WTC11 (cell line): ENCODE measurements around the gene LLGL1. TPM values are rescaled to one million over a fixed set of nuclear protein-coding genes. Genes with fewer than 3 reads are reported as not detected.

Source experiments
- ATAC-seq: fragments of 200-7000 bp; cut with Tn5 transposase; 2 replicates; pipeline ENCODE4 v1.10.0; 2021; ENCODE audit warnings: mild to moderate bottlenecking, moderate library complexity
- CTCF ChIA-PET: fragments of 300-600 bp; sonication (Branson Sonifier 250); formaldehyde crosslinking; loops from one replicate; lab custom pipeline; 2021; ENCODE audit warnings: antibody characterized with exemption; lab: Charles Lee
- POLR2A ChIA-PET: fragments of 350-600 bp; sonication (Branson Sonifier 250); formaldehyde crosslinking; loops from one replicate; lab custom pipeline; 2021; ENCODE audit warnings: antibody characterized with exemption; lab: Charles Lee
- DNase-seq: peaks from one replicate; pipeline ENCODE4 v3.0.0; 2021; ENCODE audit warnings: low spot score
- H3K27ac Mint-ChIP-seq: 2 replicates; pipeline ENCODE4 v1.8.0; 2021; ENCODE audit warnings: mixed read lengths
- H3K27me3 Mint-ChIP-seq: 2 replicates; pipeline ENCODE4 v1.8.0; 2021; ENCODE audit warnings: low read depth, mild to moderate bottlenecking, moderate library complexity, mixed read lengths
- H3K36me3 Mint-ChIP-seq: 2 replicates; pipeline ENCODE4 v1.8.0; 2021; ENCODE audit warnings: mixed read lengths
- H3K4me1 Mint-ChIP-seq: 2 replicates; pipeline ENCODE4 v1.8.0; 2022; ENCODE audit warnings: mixed read lengths
- H3K4me3 Mint-ChIP-seq: 2 replicates; pipeline ENCODE4 v1.8.0; 2021; ENCODE audit warnings: mild to moderate bottlenecking, moderate library complexity, mixed read lengths
- H3K9me3 Mint-ChIP-seq: 2 replicates; pipeline ENCODE4 v1.8.0; 2021; ENCODE audit warnings: mixed read lengths
- CREB1 ChIP-seq: sonication (generic); formaldehyde crosslinking; IDR thresholded peaks from 2 replicates; pipeline ENCODE4 v1.8.0; 2023; ENCODE audit warnings: mild to moderate bottlenecking, missing genetic modification reagents
- ESRRA ChIP-seq: sonication (generic); formaldehyde crosslinking; IDR thresholded peaks from 2 replicates; pipeline ENCODE4 v1.8.1; 2022; ENCODE audit warnings: mild to moderate bottlenecking, missing genetic modification reagents, borderline replicate concordance
- ETV6 ChIP-seq: sonication (generic); formaldehyde crosslinking; IDR thresholded peaks from 2 replicates; pipeline ENCODE4 v1.8.1; 2022; ENCODE audit warnings: mild to moderate bottlenecking, missing genetic modification reagents
- FOXP1 ChIP-seq: sonication (generic); formaldehyde crosslinking; IDR thresholded peaks from 2 replicates; pipeline ENCODE4 v1.8.0; 2022; ENCODE audit warnings: missing genetic modification reagents, mild to moderate bottlenecking, moderate library complexity, borderline replicate concordance
- RORB ChIP-seq: fragments of 250-450 bp; sonication (Bioruptor Pico); IDR thresholded peaks from 2 replicates; pipeline ENCODE4 v1.9.0; 2021; ENCODE audit warnings: mild to moderate bottlenecking
- TEAD1 ChIP-seq: sonication (generic); formaldehyde crosslinking; IDR thresholded peaks from 2 replicates; pipeline ENCODE4 v1.8.0; 2022; ENCODE audit warnings: mild to moderate bottlenecking, missing genetic modification reagents
- TEAD4 ChIP-seq: sonication (generic); formaldehyde crosslinking; IDR thresholded peaks from 2 replicates; pipeline ENCODE4 v1.8.0; 2022; ENCODE audit warnings: mild to moderate bottlenecking, missing genetic modification reagents
- ZBTB21 ChIP-seq: sonication (generic); formaldehyde crosslinking; IDR thresholded peaks from 2 replicates; pipeline ENCODE4 v1.8.1; 2023; ENCODE audit warnings: mild to moderate bottlenecking, missing genetic modification reagents, borderline replicate concordance
- ZNF138 ChIP-seq: sonication (generic); formaldehyde crosslinking; conservative IDR thresholded peaks from 2 replicates; pipeline ENCODE4 v1.8.1; 2022; ENCODE audit warnings: mild to moderate bottlenecking, moderate library complexity, missing genetic modification reagents
- total RNA-seq: library from RNA; stranded (reverse); gene quantifications from 3 replicates; pipeline ENCODE4 v1.2.3, GENCODE V29; 2021
- TF ChIP-seq, protein P1 (sequence below): sonication (generic); formaldehyde crosslinking; IDR thresholded peaks from 2 replicates; pipeline ENCODE4 v1.8.1; 2023; ENCODE audit warnings: mild to moderate bottlenecking, missing genetic modification reagents, borderline replicate concordance
- TF ChIP-seq, protein P2 (sequence below): sonication (generic); formaldehyde crosslinking; IDR thresholded peaks from 2 replicates; pipeline ENCODE4 v1.8.1; 2022; ENCODE audit warnings: missing genetic modification reagents, borderline replicate concordance
- TF ChIP-seq, protein P3 (sequence below): sonication (generic); formaldehyde crosslinking; IDR thresholded peaks from 2 replicates; pipeline ENCODE4 v1.8.0; 2022; ENCODE audit warnings: mild to moderate bottlenecking, missing genetic modification reagents
- TF ChIP-seq, protein P4 (sequence below): fragments of 250-450 bp; sonication (Bioruptor Pico); IDR thresholded peaks from 2 replicates; pipeline ENCODE4 v1.8.0; 2021; ENCODE audit warnings: mild to moderate bottlenecking
- TF ChIP-seq, protein P5 (sequence below): sonication (generic); formaldehyde crosslinking; IDR thresholded peaks from 2 replicates; pipeline ENCODE4 v1.8.1; 2023; ENCODE audit warnings: mild to moderate bottlenecking, missing genetic modification reagents
- TF ChIP-seq, protein P6 (sequence below): sonication (generic); formaldehyde crosslinking; conservative IDR thresholded peaks from 2 replicates; pipeline ENCODE4 v1.8.1; 2022; ENCODE audit warnings: mild to moderate bottlenecking, missing genetic modification reagents
- TF ChIP-seq, protein P7 (sequence below): sonication (generic); formaldehyde crosslinking; IDR thresholded peaks from 2 replicates; pipeline ENCODE4 v1.8.1; 2023; ENCODE audit warnings: mild to moderate bottlenecking, missing genetic modification reagents
- TF ChIP-seq, protein P8 (sequence below): sonication (generic); formaldehyde crosslinking; IDR thresholded peaks from 2 replicates; pipeline ENCODE4 v1.8.0; 2022; ENCODE audit warnings: mild to moderate bottlenecking, missing genetic modification reagents

Gene LLGL1
- total RNA-seq, 1 experiment from 2014 or later, result 87.8 TPM

DNA sequence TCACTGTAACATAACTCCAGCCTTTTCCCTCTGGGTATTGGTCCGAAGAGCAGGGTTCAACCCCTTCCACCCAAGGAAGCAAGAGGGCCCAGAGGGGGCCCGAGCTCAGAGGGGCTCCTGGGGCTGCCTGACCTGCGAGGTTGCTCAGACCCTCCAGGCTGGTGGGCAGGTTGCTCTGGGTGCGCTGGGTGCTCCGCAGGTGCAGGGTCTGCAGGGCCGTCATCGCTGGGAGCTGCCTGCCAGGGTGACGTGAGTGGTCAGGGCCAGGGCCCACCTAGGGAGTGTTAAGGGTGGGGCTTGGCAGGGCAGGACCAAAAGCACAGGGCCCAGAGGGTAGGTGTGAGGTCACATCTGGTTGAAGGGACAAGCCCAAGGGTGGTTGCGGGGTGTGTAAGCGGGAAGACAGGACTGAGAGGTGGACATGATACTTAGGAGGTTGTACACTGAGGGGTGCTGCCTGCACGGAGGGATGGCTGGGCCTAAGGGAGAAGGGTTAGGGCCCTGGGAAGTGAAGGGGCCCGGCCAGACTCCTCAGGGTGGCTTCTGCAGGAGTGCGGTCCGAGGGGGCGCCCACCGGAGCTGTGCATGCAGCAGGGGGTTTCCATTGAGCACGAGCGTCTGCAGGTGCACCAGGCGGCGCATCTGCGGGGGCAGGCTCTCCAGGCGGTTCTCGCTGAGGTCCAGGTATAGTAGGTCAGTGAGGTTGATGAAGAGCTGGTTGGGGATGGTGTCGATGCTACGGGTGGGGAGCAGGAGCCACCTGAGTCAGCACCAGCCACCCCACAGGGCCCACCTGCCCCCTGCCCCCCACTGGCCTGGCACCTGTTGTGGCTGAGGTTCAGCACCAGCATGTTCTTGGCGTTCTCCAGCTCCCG lies 28.7 kb downstream of the LLGL1 start (continued):
- TF ChIP-seq, protein P1, sequence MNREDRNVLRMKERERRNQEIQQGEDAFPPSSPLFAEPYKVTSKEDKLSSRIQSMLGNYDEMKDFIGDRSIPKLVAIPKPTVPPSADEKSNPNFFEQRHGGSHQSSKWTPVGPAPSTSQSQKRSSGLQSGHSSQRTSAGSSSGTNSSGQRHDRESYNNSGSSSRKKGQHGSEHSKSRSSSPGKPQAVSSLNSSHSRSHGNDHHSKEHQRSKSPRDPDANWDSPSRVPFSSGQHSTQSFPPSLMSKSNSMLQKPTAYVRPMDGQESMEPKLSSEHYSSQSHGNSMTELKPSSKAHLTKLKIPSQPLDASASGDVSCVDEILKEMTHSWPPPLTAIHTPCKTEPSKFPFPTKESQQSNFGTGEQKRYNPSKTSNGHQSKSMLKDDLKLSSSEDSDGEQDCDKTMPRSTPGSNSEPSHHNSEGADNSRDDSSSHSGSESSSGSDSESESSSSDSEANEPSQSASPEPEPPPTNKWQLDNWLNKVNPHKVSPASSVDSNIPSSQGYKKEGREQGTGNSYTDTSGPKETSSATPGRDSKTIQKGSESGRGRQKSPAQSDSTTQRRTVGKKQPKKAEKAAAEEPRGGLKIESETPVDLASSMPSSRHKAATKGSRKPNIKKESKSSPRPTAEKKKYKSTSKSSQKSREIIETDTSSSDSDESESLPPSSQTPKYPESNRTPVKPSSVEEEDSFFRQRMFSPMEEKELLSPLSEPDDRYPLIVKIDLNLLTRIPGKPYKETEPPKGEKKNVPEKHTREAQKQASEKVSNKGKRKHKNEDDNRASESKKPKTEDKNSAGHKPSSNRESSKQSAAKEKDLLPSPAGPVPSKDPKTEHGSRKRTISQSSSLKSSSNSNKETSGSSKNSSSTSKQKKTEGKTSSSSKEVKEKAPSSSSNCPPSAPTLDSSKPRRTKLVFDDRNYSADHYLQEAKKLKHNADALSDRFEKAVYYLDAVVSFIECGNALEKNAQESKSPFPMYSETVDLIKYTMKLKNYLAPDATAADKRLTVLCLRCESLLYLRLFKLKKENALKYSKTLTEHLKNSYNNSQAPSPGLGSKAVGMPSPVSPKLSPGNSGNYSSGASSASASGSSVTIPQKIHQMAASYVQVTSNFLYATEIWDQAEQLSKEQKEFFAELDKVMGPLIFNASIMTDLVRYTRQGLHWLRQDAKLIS (CRISPR knock-in tag), result no peak

DNA sequence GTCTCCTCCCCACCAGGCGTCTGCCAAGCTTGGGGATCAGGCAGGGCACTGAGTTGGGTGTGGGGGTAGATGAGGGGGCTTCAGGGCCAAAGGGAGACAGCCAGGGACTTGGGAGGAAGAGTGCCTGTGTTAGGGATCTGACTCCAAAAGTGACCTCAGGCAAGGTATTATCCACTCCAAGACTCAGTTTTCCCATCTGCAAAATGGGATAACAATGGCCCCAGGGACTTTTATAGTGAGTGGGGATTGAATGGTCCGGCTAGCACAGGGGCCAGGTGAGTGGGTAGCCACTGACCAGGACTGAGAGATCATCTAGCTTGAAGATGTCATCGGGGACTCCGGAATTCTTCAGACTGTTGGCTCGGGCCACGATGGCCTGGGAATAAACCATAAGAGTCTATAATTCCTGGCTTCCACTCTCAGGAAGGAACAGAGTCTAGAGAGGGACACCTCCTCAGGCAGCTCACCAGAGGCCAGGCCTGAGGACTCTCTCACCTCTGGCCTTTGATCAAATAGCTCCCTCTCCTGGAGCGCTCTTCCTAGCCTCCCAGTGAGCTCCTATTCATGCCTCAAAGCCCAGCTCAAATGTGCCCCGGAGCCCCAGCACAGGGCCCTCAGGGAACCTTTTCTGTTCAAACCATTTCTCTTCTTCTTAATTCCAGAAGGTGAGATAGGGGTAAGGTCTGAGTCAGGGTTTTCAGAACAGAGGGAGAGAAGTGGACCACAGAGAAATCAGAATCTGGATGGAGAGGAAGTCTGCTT lies 29.6 kb downstream of the LLGL1 start:
- no peak overlapping the region for H3K4me3 Mint-ChIP-seq
- H3K9me3 Mint-ChIP-seq, result no peaks in the 10 kb centered on the region
- peaks cover 24% of the 10 kb centered on the region for H3K4me1 Mint-ChIP-seq
- DNase-seq (no peak), ATAC-seq (no peak)
- no peaks in the 10 kb centered on the region for H3K27me3 Mint-ChIP-seq
- H3K36me3 Mint-ChIP-seq, result peaks cover 52% of the 10 kb centered on the region
- peak overlapping the region; percentile 49; the same call in 1 of the 2 replicates for H3K27ac Mint-ChIP-seq
- CTCF ChIA-PET, result interaction anchor here (0.9 to 1.4 kb wide), 7 partner anchors 8 to 114 kb away, joined by 3 to 8 read pairs (median 4); no protein-coding TSS in a partner anchor
- POLR2A ChIA-PET, result no interaction called here
- TF ChIP-seq ETV6, result no peak
- TF ChIP-seq ESRRA, result no peak
- no peak for TF ChIP-seq ZNF138 (CRISPR knock-in tag)
- TF ChIP-seq, protein P2, sequence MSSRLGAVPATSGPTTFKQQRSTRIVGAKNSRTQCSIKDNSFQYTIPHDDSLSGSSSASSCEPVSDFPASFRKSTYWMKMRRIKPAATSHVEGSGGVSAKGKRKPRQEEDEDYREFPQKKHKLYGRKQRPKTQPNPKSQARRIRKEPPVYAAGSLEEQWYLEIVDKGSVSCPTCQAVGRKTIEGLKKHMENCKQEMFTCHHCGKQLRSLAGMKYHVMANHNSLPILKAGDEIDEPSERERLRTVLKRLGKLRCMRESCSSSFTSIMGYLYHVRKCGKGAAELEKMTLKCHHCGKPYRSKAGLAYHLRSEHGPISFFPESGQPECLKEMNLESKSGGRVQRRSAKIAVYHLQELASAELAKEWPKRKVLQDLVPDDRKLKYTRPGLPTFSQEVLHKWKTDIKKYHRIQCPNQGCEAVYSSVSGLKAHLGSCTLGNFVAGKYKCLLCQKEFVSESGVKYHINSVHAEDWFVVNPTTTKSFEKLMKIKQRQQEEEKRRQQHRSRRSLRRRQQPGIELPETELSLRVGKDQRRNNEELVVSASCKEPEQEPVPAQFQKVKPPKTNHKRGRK (CRISPR knock-in tag), result no peak
- no peak for TF ChIP-seq TEAD1 (CRISPR knock-in tag)
- TF ChIP-seq, protein P3, sequence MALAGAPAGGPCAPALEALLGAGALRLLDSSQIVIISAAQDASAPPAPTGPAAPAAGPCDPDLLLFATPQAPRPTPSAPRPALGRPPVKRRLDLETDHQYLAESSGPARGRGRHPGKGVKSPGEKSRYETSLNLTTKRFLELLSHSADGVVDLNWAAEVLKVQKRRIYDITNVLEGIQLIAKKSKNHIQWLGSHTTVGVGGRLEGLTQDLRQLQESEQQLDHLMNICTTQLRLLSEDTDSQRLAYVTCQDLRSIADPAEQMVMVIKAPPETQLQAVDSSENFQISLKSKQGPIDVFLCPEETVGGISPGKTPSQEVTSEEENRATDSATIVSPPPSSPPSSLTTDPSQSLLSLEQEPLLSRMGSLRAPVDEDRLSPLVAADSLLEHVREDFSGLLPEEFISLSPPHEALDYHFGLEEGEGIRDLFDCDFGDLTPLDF, result no peak
- TF ChIP-seq CREB1, result no peak
- TF ChIP-seq, protein P4, sequence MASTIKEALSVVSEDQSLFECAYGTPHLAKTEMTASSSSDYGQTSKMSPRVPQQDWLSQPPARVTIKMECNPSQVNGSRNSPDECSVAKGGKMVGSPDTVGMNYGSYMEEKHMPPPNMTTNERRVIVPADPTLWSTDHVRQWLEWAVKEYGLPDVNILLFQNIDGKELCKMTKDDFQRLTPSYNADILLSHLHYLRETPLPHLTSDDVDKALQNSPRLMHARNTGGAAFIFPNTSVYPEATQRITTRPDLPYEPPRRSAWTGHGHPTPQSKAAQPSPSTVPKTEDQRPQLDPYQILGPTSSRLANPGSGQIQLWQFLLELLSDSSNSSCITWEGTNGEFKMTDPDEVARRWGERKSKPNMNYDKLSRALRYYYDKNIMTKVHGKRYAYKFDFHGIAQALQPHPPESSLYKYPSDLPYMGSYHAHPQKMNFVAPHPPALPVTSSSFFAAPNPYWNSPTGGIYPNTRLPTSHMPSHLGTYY (CRISPR knock-in tag), result no peak
- TF ChIP-seq TEAD4, result no peak
- TF ChIP-seq ZBTB21 (CRISPR knock-in tag), result no peak
- TF ChIP-seq FOXP1 (CRISPR knock-in tag), result no peak
- TF ChIP-seq RORB (CRISPR knock-in tag), result no peak
- TF ChIP-seq, protein P5, sequence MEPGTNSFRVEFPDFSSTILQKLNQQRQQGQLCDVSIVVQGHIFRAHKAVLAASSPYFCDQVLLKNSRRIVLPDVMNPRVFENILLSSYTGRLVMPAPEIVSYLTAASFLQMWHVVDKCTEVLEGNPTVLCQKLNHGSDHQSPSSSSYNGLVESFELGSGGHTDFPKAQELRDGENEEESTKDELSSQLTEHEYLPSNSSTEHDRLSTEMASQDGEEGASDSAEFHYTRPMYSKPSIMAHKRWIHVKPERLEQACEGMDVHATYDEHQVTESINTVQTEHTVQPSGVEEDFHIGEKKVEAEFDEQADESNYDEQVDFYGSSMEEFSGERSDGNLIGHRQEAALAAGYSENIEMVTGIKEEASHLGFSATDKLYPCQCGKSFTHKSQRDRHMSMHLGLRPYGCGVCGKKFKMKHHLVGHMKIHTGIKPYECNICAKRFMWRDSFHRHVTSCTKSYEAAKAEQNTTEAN, result no peak
- TF ChIP-seq, protein P6, sequence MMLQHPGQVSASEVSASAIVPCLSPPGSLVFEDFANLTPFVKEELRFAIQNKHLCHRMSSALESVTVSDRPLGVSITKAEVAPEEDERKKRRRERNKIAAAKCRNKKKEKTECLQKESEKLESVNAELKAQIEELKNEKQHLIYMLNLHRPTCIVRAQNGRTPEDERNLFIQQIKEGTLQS (CRISPR knock-in tag), result no peak
- TF ChIP-seq, protein P7, sequence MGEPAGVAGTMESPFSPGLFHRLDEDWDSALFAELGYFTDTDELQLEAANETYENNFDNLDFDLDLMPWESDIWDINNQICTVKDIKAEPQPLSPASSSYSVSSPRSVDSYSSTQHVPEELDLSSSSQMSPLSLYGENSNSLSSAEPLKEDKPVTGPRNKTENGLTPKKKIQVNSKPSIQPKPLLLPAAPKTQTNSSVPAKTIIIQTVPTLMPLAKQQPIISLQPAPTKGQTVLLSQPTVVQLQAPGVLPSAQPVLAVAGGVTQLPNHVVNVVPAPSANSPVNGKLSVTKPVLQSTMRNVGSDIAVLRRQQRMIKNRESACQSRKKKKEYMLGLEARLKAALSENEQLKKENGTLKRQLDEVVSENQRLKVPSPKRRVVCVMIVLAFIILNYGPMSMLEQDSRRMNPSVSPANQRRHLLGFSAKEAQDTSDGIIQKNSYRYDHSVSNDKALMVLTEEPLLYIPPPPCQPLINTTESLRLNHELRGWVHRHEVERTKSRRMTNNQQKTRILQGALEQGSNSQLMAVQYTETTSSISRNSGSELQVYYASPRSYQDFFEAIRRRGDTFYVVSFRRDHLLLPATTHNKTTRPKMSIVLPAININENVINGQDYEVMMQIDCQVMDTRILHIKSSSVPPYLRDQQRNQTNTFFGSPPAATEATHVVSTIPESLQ, result no peak
- TF ChIP-seq, protein P8, sequence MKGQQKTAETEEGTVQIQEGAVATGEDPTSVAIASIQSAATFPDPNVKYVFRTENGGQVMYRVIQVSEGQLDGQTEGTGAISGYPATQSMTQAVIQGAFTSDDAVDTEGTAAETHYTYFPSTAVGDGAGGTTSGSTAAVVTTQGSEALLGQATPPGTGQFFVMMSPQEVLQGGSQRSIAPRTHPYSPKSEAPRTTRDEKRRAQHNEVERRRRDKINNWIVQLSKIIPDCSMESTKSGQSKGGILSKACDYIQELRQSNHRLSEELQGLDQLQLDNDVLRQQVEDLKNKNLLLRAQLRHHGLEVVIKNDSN (CRISPR knock-in tag), result no peak
